Effector CD8-positive, alpha-beta T cell (primary cell): ENCODE data around the gene GALNT10.

ENCODE experiments used
- DNase-seq: peaks from one replicate; lab custom pipeline; 2025; lab: John Stamatoyannopoulos, UW

The GALNT10 gene

DNA sequence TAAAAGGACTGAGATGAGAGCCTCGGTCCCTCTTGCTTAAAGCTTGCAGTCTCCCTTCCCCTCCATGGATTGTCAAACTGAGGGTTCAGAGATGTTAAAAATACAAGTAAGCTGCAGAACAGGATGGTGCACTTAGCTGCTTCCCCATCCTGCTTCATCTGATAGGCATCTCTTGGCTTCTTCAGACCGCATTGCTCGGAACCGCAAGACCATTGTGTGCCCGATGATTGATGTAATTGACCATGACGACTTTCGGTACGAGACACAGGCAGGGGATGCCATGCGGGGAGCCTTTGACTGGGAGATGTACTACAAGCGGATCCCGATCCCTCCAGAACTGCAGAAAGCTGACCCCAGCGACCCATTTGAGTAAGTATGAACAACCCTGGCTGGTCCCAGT lies 189.7 kb downstream of the GALNT10 start:
- DNase-seq: no peak

DNA sequence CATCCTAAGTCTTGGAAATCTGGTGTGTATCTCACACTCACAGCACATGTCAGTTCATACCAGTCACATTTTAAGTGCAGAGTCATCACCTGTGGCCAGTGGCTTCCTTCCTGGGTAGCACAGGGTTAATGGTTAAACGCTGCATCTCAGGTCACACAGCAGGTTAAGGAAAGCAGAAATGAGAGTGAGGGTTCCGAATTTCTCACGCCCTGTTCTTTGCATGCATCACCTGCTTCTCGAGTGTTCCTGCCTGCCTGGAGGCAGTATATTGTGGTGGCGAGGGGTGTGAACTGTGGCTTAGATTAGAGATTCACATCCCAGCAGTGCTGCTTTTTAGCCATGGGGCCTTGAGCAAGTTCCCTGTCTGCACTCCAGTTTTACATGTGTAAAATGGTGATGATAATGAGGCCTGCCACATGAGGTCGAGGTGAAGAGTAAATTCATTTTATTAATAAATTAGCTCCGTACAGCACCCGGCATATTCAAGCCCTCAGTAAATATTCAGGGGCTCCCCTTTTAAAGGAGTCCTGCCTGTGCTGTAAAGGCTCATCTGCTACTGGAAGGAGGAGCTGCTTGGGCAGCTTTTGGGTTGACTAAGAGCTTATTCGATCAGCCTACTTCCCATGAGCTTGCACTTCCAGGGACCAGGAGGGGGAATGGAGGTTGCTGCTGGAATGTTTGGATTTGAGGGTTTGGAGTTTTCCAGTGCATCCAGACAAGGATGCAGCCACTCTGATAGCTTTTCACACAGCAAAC lies 194.1 kb downstream of the GALNT10 start:
- no peak for DNase-seq

DNA sequence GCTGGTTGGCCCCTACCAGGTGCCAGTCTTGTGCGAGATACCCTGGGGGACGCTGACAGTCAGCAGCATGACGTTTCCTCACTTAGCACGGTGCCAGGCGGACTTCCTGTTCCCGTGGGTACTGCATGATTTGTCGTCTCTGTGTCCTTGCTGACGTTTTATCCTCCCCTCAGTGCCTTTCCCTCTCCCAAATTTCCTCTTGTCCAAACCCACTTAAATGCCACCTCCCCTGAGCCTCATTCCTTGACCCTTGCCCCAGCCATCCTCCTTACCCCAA lies 194.6 kb downstream of the GALNT10 start:
- no peak for DNase-seq

DNA sequence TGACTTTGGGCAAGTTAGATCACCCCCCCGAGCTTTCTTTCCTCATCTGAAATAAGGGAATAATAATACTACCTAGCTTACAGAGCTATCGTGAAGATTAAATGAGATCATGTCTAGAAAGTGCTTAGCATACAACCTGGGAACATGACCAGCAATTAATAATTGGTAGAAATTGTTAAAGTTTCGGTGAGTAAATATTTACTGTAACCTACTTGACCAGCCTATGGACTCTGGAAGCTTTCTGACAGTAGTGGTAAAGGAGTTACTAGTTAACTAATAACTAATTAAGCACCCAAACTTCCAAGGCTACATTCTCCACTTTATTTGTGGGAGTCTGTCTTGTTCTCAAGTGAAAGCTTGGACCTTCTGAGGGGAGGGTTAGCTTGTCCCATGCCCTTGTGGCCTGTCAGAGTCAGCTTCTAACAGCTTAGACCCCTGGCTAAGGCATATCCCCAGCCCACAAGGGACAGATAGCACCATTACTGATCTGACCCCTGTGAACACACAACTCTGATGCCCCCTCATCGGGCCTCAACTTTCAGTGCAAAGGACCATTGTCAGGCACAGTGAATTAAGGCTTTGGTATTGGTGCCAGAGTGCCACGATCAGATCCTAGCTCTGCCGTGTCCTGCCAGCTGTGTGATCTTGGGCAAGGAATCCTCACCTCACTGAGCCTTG lies 196.6 kb downstream of the GALNT10 start:
- no peak for DNase-seq

DNA sequence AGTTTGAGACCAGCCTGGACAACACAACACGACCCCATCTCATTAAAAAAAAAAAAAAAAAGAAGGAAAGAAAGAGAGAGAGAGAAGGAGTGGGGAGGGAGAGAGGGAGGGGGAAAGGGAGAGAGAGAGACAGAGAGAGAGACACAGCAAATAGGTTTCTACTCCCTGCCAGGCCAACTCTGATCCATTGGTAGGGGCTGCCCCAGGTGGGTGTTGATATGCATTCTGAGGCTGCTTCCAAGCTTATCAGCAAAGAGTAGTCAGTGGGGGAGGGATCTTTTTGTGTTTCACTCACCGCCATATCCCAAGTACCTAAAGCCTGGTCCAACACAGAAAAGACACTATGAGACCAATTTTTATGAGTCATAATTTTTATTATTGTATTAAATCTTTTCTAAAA lies 198.3 kb downstream of the GALNT10 start:
- DNase-seq: no peak

DNA sequence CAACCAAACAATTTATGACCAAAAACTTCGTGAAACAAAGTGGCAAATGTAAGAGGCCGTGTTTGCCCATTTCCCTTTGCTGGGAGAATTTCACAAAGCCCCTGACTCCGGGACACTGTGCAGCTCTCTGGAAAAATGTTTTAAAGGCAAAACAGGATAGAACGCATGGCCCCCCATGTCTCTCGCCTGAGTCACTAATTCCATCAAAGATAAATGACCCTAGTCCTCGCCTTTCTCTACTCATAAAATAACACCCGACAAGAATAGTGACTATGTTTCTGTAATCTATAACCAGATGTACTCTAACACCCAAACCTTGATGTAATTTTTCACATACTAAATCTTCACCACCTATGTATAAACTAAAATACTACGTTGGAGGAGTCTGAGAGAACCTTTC lies 199.6 kb downstream of the GALNT10 start:
- DNase-seq: no peak

DNA sequence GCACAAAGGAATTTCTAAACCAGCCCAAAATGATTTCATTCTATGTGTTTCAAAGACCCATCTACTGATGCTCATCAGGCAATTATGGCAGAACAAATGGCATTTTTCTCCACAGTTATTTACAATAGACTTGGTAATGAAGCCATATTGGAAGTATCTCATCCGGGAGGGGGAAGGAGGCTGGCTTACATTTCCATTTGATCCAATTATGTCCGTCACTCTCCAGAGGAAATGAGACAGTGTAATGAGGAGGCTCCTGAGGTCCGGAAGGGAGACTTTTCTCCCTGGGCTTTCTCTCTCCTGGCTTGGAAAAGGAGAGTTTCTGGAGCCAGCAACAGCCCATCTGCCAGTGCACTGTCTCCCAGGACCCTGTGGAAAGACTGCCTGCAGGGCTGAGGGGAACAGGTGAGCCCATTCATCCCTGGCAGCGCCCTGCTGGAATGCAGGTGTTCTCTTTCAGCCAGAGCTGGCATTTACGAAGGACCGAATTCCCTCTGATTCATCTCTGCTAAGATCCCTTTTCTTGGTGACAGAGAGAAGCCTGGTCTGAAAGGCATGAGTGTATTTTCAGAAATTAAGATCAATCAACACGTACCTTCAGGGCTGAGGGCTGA lies 200.3 kb downstream of the GALNT10 start:
- DNase-seq: no peak

DNA sequence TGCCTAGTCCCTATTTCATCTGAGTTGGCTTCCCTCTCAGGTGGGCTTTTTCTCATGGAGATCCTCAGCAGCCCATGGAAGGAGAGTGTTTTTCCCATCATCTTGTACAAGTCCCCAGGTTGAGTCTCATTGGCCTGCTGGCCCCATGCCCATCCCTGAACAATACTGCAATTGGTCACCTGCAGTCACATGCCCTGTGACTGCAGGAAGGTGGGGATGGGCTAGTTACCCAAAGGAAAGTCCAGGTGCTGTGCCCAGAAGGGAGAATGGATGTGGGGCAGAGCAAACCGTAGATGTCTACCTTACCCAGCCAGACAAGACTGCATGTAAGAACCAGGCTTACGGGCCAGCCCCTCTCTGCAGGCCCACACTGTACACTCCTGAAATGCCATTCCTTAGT lies 201.3 kb downstream of the GALNT10 start:
- no peak for DNase-seq

DNA sequence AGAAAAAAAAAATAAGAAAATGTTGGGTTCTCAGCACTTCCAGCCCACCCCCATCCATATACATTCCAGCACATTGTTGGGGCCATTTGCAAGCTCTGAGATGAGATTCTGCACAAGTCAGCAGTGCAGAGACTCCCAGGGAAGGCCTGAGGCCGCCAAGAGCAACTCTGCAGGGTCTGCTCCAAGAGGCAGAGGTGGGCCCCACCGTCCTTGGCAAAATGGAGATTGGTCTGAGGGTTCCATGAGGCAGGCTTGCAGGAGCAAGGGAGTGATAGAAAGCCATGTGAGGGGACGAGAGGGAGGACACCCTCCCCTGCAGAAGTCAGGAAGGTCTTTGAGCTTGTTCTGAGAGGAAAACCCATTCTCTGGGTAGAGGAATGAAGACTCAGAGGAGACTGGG lies 203.3 kb downstream of the GALNT10 start:
- no peak for DNase-seq

DNA sequence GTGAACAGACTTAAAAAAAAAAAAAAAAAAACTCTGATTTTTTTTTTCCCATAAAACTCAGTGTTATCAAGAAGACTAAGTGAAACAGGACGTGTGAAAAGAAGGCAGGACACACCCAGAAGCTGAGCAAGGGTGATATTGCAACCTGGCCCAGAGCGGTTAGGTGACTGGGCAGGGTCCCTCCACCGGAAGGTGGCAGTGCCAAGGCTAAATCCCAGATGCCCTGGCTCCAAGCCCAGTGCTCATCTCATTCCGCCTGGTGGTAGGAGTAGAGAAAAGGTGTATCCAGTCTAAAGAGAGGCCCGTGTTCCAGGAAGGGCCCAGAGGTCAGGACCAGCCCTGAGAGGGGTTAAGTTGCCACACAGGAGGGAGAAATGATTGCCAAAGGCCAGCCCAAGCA lies 203.8 kb downstream of the GALNT10 start:
- no peak for DNase-seq

DNA sequence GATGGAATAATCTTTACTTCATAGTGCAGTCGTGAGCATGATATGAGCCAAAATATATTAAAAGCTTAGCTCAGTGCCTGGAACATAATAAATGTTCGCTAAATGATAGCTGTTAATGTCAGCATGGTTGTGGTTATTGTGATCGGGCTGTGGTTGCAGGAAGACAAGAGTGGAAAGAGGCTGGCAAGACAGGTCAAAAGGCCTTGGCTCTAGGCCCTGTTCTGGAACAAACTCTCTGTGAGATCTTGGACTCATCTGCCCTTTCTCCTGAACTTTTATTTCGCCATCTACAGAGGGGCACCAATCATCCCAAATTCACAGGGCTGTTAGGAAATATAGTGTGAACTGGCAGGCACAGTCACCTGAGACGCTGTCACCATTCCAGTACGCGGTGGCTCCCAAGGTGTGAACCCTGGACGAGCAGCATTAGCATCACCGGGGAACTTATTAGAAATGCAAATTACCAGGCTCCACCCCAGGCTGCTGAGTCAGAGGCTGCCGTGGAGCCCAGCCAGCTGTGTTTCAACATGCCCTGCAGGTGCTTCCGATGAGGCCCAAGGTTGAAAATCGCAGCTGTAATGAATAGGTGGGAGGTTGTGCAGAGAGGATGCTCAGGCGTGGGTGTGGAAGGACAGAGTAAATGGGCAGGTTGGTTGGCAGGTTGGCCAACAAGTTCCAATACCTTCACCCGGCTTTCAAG lies 205.0 kb downstream of the GALNT10 start:
- DNase-seq: no peak

DNA sequence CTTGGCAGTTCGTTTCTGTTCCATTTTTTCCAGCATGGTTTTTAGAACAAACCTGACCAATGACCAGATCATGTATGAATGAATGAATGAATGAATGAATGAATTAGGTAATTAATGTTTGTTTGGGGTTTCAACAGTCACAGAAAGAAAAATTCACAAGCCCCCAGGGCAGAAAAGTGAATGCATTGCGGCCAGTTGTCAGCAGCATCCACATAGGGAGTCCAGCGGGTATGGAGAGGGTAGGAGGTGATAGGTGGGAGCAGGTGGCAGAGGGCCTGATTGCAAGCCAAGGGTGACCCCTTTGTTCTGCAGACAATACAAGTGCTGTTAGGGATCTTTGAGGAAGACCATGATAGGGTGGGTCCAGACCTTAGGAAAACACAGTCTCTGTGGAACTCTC lies 205.6 kb downstream of the GALNT10 start:
- no peak for DNase-seq

DNA sequence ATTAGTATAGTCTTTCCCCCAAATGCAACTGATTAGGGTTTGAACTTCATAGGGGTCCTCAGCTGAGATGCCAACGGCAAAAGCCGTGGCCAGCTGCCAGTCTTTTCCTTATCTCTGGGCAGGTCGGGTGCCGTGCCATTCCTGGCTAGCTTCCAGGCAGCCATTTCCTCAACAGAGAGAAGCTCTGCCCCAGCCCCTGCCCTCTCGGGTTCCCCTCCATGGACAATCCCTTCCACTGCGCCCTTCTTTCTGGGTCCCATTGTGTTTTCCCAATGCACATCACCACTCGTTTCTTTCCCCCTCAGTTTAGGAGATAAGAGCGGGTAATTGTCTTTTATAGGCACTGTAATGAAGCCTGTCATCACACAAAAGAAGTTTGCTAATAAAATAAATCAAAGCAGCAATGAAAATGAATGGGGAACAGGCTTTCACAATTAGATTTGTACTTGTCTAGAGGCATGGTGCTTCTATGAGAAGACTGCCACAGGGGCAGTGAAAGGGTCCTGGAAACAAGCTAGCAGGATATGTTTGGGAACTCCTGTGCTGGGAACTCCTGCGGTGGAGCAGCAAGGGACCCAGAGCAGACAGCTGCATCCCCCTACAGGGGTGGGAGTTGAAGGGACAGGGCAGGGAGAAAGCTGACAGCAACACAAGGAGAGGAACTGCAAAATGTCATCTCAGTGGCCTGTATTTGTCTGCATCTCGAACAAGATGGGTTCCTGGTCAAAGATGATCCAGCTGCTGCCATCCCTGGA lies 207.3 kb downstream of the GALNT10 start:
- DNase-seq: no peak

DNA sequence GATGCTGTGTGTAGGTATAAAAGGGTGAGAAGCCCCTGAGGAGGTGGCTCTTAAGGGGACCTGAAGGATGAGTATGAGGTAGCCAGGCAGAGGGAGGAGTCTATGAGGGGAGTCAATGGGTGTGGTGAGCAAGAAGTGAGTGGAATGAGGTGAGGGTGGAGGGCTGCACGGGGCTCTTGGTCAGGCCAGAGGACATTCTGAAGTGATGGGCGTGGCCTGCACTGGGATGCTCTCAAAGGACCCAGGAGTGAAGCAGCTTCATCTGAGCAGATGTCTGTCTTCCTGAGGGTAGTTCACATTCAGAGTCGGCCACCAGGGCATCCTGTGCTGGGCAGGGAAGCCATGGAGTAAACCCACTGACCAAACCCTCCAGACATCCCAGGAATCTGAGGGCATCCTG lies 210.1 kb downstream of the GALNT10 start:
- no peak for DNase-seq

DNA sequence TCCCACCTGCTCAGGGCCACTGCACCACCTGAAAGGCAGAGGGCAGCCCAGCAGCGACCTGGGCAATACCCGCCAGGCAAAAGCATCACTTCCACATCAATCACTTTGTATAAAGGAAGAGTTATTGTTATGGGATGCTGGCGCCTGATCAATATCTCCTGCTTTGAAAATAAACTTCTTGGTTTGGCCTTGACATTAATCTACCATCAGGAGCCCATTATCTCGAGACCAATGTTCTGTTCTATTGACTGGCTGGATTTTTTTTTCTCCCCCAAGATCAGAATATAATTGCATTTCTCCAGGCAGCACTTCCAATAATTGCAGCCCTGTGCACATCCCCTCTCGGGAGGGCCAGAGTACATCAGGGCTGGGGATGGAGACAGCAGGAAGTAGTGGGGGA lies 210.8 kb downstream of the GALNT10 start:
- DNase-seq: no peak

DNA sequence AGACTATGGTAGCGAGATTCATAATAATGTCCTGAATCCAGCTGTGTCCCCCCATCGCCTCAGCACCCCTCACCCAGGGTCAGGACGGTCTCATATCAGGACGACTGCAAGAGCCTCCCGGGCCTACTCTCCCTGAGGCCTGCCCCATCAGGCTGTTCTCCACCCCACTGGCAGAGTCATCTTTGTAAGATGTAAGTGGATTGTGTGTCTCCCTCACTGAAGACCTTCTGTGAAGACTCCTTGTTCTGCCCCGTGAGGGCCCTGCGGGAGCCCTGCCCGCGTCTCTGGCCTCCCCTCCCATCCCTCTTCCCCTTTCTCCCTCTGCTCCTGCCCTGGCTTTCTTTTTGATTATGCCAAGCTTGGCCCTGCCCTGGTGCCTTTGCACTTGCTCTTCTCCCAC lies 211.4 kb downstream of the GALNT10 start:
- no peak for DNase-seq

DNA sequence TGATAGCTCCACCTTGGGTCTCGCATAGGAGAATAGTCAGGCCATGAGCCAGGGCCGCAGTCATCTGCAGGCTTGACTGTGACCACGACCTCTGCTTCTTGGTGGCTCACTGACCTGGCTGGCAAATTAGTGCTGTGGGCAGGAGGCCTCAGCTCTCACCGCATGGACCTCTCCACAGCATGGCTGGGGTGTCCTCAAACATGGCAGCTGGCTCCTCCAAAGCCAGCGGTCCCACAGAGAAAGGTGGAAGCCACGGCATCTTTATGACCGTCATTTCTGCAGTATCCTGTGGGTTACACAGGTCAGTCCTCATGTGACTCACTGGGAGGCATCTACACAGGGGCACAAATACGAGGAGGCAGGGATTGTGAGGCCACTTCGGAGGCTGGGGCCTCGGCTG lies 212.1 kb downstream of the GALNT10 start:
- no peak for DNase-seq

DNA sequence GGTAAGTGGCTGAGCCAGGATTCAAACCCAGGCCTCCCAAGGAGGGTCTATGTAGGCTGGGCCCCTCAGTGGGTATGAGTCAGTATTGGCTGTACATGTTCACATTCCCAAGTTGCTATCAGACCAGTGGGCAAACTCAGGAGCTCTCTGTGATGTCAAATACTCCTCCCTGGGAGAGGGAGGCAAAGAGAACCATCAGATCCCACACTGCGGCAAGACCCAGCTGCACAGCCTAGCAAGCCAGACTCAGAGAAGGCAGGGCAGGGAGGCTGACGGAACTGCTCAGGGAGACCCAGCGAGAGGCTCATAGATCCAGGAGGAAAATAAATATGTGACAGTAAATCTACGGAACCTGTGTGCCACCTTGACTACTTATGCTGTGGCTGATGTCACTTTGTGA lies 212.7 kb downstream of the GALNT10 start:
- DNase-seq: no peak

DNA sequence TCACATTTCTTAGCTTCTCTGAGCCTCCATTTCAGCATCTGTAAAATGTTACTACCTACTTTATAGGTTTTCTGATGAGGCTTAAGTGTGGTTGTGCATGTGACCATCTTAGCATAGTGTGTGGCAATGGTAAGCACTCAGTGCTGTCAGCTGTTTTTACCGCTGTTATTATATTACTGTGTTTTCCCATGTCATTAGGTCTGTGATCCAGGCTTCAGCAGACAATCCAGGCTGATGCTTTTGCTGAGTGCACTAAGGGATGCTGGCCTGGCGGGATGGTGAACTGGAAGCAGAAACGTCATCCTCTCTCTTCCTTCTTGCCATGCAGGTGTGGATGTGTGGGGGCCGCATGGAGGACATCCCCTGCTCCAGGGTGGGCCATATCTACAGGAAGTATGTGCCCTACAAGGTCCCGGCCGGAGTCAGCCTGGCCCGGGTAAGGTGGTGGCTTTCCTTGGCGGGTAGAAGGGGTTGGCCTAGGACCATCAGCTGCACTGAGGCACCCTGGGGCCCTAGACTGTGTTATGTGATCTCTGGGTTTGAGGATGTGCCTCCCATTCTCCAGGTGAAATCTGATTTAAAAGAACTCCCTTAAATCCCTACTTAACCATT lies 213.3 kb downstream of the GALNT10 start:
- DNase-seq: no peak

DNA sequence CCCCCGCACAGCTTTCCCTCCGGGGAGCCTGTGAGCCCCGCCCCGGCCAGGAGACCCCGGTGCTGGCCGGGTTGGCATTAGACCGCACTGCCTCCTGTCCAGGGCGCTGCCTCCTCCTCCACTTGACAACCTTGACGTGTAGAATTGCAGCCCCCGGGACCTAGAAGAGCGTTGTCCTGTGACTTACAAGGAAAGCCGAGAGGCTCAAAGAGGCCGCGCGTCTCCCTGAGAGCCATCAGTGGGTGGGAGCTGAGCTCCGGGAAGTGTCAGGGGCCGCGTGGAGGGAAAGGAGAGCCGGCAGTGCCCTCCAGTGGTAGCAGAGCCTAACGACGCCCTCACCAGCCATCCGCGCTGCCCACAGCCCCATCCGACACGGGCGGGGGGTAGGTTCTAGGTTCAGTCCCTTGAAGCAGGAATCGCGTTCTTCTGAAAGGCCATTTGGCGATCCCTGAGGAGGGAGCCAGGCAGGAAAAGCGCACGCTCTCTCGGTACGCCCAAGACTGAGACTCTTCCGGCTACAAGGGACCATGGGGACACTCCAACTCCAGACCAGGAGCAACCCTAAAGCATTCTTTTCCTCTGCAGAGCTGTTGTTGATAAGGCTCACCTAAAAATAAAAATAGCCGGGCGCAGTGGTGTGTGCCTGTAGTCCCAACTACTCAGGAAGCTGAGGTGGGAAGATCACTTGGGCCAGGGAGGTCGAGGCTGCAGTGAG lies 214.7 kb downstream of the GALNT10 start:
- DNase-seq: peak; percentile 50

DNA sequence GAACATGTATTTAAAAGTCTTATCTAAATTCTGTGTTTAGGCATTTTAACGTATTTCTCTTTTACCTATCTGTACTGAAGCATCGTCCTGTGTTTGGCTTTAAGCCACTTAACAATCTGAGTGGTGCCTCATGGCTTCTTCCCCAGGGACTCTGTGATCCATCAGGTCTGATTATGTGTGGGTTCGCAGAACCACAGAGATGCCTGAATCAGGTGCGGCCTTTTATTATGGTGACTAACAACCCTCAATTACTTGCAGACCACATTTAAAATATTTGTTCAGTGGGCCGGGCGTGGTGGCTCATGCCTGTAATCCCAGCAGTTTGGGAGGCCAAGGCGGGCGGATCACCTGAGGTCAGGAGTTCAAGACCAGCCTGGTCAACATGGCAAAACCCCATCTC lies 215.7 kb downstream of the GALNT10 start:
- no peak for DNase-seq
